Measurements from ENCODE around the gene NEMP1.

The NEMP1 gene

GRCh38 chr12:57040750-57041149 lies 37.8 kb downstream of the NEMP1 start:
- no peaks in the 10 kb centered on the region for H3K36me3 ChIP-seq
- no peaks in the 10 kb centered on the region for H3K27me3 ChIP-seq
- DNase-seq = no peak
- no peak overlapping the region for H3K4me3 ChIP-seq (ENCODE audit: low read depth, low read length)
- H3K9me3 ChIP-seq = no peaks in the 10 kb centered on the region
- no peak for TF ChIP-seq CTCF (IDR thresholded peaks at IDR 0.05; ENCODE audit: low read depth, low read length)
- no peaks in the 10 kb centered on the region for H3K4me1 ChIP-seq

GRCh38 chr12:57040211-57040610 lies 38.4 kb downstream of the NEMP1 start:
- H3K36me3 ChIP-seq = no peaks in the 10 kb centered on the region
- no peaks in the 10 kb centered on the region for H3K27me3 ChIP-seq
- no peaks in the 10 kb centered on the region for H3K9me3 ChIP-seq
- H3K4me1 ChIP-seq = no peaks in the 10 kb centered on the region
- no peak for TF ChIP-seq CTCF (IDR thresholded peaks at IDR 0.05; ENCODE audit: low read depth, low read length)
- no peak for DNase-seq
- H3K4me3 ChIP-seq (ENCODE audit: low read depth, low read length) = no peak overlapping the region

- no peaks in the 10 kb centered on the region for H3K36me3 ChIP-seq
- H3K27me3 ChIP-seq = no peaks in the 10 kb centered on the region
- no peaks in the 10 kb centered on the region for H3K4me1 ChIP-seq
- no peaks in the 10 kb centered on the region for H3K9me3 ChIP-seq
- TF ChIP-seq CTCF (IDR thresholded peaks at IDR 0.05; ENCODE audit: low read depth, low read length) = no peak
- DNase-seq = no peak
- H3K4me3 ChIP-seq (ENCODE audit: low read depth, low read length) = no peak overlapping the region
Observed at GRCh38 chr12:57039016-57039798, 39.4 kb downstream of the NEMP1 start.

GRCh38 chr12:57037264-57037663 lies 41.3 kb downstream of the NEMP1 start:
- no peaks in the 10 kb centered on the region for H3K27me3 ChIP-seq
- DNase-seq = no peak
- no peak overlapping the region for H3K4me3 ChIP-seq (ENCODE audit: low read depth, low read length)
- H3K36me3 ChIP-seq = no peaks in the 10 kb centered on the region
- no peak for TF ChIP-seq CTCF (IDR thresholded peaks at IDR 0.05; ENCODE audit: low read depth, low read length)
- no peaks in the 10 kb centered on the region for H3K4me1 ChIP-seq
- no peaks in the 10 kb centered on the region for H3K9me3 ChIP-seq

GRCh38 chr12:57033431-57033830 lies 45.2 kb downstream of the NEMP1 start:
- no peaks in the 10 kb centered on the region for H3K27me3 ChIP-seq
- H3K4me3 ChIP-seq (ENCODE audit: low read depth, low read length) = no peak overlapping the region
- no peaks in the 10 kb centered on the region for H3K4me1 ChIP-seq
- H3K36me3 ChIP-seq = no peaks in the 10 kb centered on the region
- H3K9me3 ChIP-seq = no peaks in the 10 kb centered on the region
- no peak for DNase-seq
- no peak for TF ChIP-seq CTCF (IDR thresholded peaks at IDR 0.05; ENCODE audit: low read depth, low read length)

GRCh38 chr12:57031789-57032188 lies 46.8 kb downstream of the NEMP1 start:
- no peaks in the 10 kb centered on the region for H3K36me3 ChIP-seq
- no peak for DNase-seq
- no peak overlapping the region for H3K4me3 ChIP-seq (ENCODE audit: low read depth, low read length)
- H3K27me3 ChIP-seq = no peaks in the 10 kb centered on the region
- no peak for TF ChIP-seq CTCF (IDR thresholded peaks at IDR 0.05; ENCODE audit: low read depth, low read length)
- H3K9me3 ChIP-seq = no peaks in the 10 kb centered on the region
- peaks cover 11% of the 10 kb centered on the region for H3K4me1 ChIP-seq
